CD4-positive, alpha-beta T cell treated with Interferon alpha-2 for 1 hour (primary cell): ENCODE results near the gene JMJD4.

Source experiments
- DNase-seq, 2 donors: peaks; one replicate each; pipeline ENCODE4 v3.0.0-alpha.2; 2020 to 2022

JMJD4 gene

GRCh38 chr1:227768640-227769039, 33.5 kb upstream of the JMJD4 start:
- no peak for DNase-seq

DNA sequence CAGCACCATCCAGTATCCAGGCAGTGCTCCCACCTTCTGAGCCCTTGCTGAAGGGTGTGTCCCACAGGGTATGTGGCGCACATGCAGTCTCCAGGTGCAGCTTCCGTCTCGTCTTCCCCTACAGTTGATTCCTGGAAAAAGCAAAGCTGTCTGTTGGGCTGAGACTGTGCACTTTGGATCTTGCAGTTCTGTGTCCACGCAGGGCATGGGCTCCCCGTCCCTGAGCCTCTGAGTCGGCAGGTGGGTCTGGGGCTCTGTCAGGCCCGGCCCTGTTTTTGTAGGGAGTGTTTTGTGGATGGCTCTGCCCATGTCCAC, 33.0 kb upstream of the JMJD4 start:
- DNase-seq = no peak

DNA sequence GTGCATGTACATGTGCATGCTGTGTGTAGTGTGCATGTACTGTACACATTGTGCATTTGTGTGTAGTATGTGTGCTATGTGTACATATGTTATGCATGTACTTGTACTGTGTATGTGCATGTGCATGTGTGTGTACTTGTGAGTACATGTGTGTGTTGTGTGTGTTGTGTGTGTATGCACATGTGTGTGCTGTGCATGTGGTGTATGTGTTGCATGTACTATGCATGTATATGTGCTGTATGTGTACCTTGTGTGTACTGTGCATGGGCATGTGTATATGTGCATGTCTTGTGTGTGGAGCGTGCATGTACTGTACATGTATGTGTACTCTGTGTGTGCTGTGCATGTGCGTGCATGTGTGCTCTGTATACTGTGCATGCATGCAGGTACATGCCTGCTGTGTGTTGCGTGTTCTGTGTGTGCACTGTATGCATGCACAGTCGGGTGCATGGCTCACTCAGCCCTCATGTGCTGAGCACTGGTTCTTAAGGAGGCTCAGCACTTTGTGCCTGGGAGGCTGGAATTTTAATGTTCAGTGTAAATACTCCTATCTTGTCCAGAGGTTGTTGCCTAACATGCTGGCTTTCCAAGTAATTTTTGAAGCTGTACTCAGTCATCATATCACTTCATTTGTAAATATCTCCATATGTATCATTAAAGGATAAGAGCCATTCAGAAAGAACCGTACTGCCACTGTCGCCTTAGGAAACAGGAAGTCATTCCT, 32.5 kb upstream of the JMJD4 start:
- no peak for DNase-seq

- no peak for DNase-seq
Measured at GRCh38 chr1:227766653-227767277, 31.7 kb upstream of the JMJD4 start.

DNA sequence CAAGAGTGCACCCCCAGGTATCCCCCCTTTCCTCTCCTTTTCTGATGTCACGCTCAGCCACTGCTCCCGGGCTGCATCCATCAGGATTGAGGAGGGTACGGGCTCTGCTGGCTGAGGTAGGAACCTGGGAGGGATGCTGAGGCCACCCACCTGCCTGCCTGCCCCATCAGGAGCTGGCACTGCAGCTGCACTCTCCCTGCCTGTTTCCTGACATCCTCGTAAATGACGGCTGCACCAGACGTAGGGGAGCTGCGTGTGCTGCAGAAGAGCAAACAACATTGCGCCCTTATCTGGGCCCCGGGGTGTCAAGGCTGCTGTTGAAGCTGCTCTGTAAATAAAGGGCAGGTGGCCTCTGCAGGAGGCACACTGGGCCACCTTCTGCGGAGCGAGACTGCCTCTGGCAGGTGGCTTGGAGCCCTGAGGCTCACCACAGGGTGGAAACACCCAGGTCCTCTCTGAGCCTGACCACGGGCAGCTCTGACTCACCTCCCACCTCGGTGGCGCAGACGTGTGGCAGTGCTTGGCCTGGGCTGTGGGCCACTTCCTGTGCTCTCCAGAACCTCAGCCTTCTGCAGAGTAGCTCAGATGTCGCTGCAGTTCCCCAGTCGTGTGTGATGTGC, 31.0 kb upstream of the JMJD4 start:
- peak; percentile 67 to 80 for DNase-seq

DNA sequence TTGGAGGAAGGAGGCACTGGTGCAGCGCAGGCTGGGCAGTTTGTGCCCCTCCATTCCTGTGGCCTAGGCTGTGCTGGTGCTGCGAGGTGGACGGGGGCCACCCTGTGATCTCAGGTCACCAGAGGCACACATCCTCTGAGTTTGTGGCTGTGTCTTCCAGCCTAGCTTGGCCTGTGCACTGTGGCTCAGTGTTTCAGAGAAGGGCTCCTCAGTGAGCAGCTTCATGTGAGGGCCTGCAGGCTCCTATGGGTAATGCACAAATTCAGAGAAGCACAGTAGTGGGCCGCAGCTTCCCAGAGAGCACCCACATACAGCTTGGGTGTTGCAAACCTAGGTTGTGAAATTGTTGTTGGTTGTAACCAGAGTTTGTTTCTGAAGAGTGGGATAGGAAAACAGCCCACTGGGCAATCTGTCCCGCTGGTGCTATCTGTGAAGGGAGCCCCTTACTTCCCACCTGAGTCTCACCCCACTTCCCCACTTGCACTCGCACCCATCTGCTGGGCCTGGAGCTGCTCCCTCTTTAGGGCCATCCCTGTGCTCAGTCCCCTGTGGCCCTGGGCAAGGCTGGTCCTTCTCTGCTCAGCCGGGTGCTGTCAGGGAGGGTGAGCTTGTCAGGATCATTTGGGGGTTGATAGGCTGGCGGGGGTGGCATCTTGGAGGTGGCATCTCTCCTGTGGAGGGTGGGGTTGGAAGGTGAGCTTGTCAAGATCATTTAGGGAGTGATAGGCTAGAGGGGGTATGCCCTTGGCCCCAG, 30.3 kb upstream of the JMJD4 start:
- DNase-seq = no peak

- no peak for DNase-seq
Measured at GRCh38 chr1:227764019-227764391, 28.9 kb upstream of the JMJD4 start.

- no peak for DNase-seq
Measured at GRCh38 chr1:227763246-227764018, 28.3 kb upstream of the JMJD4 start.

- DNase-seq = peak; percentile 83 to 88
Measured at GRCh38 chr1:227762231-227762911, 27.3 kb upstream of the JMJD4 start.

- DNase-seq = no peak
Measured at GRCh38 chr1:227761621-227762230, 26.6 kb upstream of the JMJD4 start.

- DNase-seq = no peak
Measured at GRCh38 chr1:227760377-227760776, 25.3 kb upstream of the JMJD4 start.

GRCh38 chr1:227759341-227760300, 24.5 kb upstream of the JMJD4 start:
- no peak for DNase-seq

DNA sequence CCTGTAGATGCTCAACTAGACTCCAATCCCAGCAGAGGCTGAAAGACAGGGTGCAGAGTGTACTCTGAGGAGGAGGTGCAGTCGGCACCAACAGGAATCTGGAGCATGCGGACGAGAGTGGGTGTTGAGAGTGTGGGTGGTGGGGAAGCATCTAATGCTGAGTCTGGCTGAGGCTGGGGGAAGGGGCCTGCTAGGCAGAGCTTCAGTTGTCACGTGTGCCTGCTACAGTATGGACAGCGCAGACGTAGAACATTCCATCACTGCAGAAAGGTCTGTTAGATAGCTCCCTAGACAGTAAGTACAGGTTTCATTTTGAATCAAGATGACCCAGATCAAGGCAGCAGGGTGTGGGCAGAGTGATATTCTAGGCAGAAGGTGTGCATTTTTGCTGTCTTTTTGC, 23.3 kb upstream of the JMJD4 start:
- no peak for DNase-seq

GRCh38 chr1:227757781-227758180, 22.7 kb upstream of the JMJD4 start:
- DNase-seq = no peak

DNA sequence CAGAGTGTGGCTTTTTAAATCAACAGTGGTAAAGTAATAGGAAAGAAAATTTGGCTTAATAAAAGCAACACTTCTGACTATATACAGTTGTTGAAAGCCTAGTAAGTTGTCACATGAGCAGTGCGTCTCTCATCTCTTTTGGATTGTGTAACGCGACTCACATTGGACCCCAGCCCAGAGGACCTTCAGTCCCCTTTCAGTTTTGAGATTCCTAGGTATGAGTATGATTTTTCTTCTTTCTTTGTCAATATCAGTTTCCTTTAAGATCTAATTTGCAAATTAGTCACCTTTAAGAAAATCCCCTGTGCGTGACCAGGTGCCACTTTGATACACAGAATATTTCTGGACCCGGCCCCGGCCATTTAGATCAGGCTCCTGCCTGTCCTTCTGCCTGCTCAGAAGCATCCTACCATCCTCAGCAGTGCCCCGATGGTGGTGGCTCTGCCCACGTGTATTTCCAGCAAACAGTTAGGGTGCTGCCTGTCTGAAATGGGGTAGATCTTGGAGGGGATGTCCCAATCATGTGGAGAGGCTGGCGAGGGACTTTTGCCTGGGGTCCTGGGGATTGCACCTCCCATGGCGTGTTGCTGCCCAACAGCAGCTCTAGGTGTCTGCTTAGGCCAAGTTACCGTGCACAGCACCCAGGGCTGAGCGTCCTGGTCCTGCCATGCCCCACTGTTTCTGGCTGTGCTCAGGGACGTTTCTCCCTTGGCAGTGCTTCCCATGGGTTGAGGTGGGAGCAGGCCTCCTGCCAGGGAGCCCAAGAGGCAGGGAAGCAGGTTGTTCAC, 21.3 kb upstream of the JMJD4 start:
- no peak for DNase-seq

GRCh38 chr1:227754958-227755357, 19.9 kb upstream of the JMJD4 start:
- DNase-seq = no peak

DNA sequence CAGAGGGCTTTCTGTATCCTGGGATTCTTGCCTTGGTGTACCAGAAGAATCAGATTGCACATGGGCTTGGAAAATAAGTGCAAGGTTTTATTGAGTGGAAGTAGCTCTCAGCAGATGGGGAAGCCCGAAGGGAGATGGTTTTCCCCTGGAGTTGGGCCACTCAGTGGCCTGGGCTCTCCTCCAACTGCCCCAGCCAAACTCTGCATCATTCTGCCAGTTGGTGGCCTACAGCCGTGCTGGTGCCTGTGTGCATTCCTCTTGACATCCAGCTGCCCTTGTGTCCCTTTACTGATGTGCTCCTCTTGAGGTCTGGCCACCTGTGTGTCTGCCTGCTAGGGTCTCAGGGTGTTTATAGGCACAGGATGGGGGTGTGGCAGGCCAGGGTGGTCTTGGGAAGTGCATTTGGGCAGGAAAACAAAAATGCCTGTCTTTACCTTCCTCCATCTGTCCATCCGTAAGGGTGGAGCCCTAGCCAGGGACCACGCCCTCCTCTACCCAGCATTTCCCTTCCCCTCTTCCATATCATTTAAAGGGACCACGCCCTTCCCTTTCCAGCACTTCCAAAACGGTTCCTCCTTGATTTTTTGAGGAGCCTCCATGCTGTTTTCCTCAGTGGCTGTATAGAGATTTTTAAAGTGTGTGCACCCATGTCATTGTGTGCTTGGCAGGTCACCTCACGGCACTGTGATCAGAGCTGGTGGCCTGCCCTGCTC, 19.1 kb upstream of the JMJD4 start:
- DNase-seq = no peak

GRCh38 chr1:227749916-227750710, 15.0 kb upstream of the JMJD4 start:
- no peak for DNase-seq
